GM10248 (cell line): Measurements from ENCODE around the gene SRP54.
"Not testable (repeated sequence)": the region's sequence is repeated elsewhere in the genome, so short reads cannot be mapped to it uniquely, and the experiment has no call there.

ENCODE experiments used
- CTCF ChIA-PET: fragments of 300-600 bp; sonication (Branson Sonifier 250); formaldehyde crosslinking; extraction: SDS; loops from one replicate; lab custom pipeline; 2021; ENCODE audit warnings: antibody characterized with exemption; lab: Yijun Ruan, JAX
- POLR2A ChIA-PET: fragments of 350-650 bp; sonication (Branson Sonifier 250); formaldehyde crosslinking; extraction: SDS; loops from one replicate; lab custom pipeline; 2020; ENCODE audit warnings: antibody characterized with exemption; lab: Yijun Ruan, JAX
- DNase-seq: peaks from one replicate; pipeline ENCODE4 v3.0.0; 2012; ENCODE audit errors: extremely low spot score
- CTCF ChIP-seq: IDR thresholded peaks from 2 replicates; pipeline ENCODE4 v1.5.1; 2012; ENCODE audit warnings: mild to moderate bottlenecking, low read depth; ENCODE audit errors: extremely low read depth, missing control alignments, control extremely low read depth

Gene SRP54

GRCh38 chr14:35046751-35047536, 64.2 kb downstream of the SRP54 start:
- DNase-seq = peak; percentile 52
- TF ChIP-seq CTCF = no peak
- ChIA-PET POLR2A (interaction anchor here (0.7 to 1.7 kb wide), 5 partner anchors 64 to 1364 kb away, joined by 3 to 7 read pairs (median 4); partner anchors contain the start of genes BAZ1A, NFKBIA and SRP54), CTCF (interaction anchor here (1.0 to 1.9 kb wide), 6 partner anchors 10 to 324 kb away, joined by 3 to 6 read pairs (median 4); no protein-coding TSS in a partner anchor)

- DNase-seq = no peak
- ChIA-PET POLR2A (no interaction called here), CTCF (interaction anchor here (0.7 to 1.8 kb wide), 3 partner anchors 93 to 759 kb away, joined by 4 to 6 read pairs (median 4); no protein-coding TSS in a partner anchor)
- no peak for TF ChIP-seq CTCF
These were observed 65.3 kb downstream of the SRP54 start for GRCh38 chr14:35047976-35048513.

GRCh38 chr14:35050652-35051051, 67.9 kb downstream of the SRP54 start:
- no peak for TF ChIP-seq CTCF
- DNase-seq = no peak
- ChIA-PET CTCF (interaction anchor here (1.0 kb wide), 1 partner anchor 10 kb away, joined by 4 read pairs; no protein-coding TSS in a partner anchor), POLR2A (no interaction called here)

GRCh38 chr14:35051796-35052195, 69.0 kb downstream of the SRP54 start:
- CTCF ChIA-PET = interaction anchor here (1.4 kb wide), 1 partner anchor 22 kb away, joined by 3 read pairs; no protein-coding TSS in a partner anchor
- POLR2A ChIA-PET = no interaction called here

GRCh38 chr14:35052637-35053036, 69.8 kb downstream of the SRP54 start:
- no peak for TF ChIP-seq CTCF
- DNase-seq = no peak
- CTCF ChIA-PET = interaction anchor here (1.4 kb wide), 1 partner anchor 21 kb away, joined by 3 read pairs; no protein-coding TSS in a partner anchor
- POLR2A ChIA-PET = no interaction called here

More at GRCh38 chr14:35051796-35052195, 69.0 kb downstream of the SRP54 start:
- no peak for TF ChIP-seq CTCF
- DNase-seq = no peak

GRCh38 chr14:35061113-35061791, 78.5 kb downstream of the SRP54 start:
- POLR2A ChIA-PET = interaction anchor here (0.7 kb wide), 1 partner anchor 403 kb away, joined by 4 read pairs; no protein-coding TSS in a partner anchor
- CTCF ChIA-PET = interaction anchor here (1.0 to 1.3 kb wide), 2 partner anchors 11 to 131 kb away, joined by 3 to 4 read pairs; no protein-coding TSS in a partner anchor

GRCh38 chr14:35065731-35066130, 82.9 kb downstream of the SRP54 start:
- DNase-seq, POLR2A ChIA-PET: not testable (repeated sequence)
- CTCF ChIA-PET = interaction anchor here (1.1 to 1.6 kb wide), 2 partner anchors 9 to 40 kb away, joined by 3 to 4 read pairs; no protein-coding TSS in a partner anchor

More at GRCh38 chr14:35061113-35061791, 78.5 kb downstream of the SRP54 start:
- not testable (repeated sequence) for DNase-seq
